ENCODE results near the gene ACOT8. TPM values are rescaled to one million over a fixed set of nuclear protein-coding genes. Genes with fewer than 3 reads are reported as not detected.

The ACOT8 gene
- total and polyA plus RNA-seq, 12 donors: 33.7 to 134 (median 62.5) TPM

- peak within 1 kb of the TSS in 1 of 5 donors; percentile 26 for H3K27ac ChIP-seq
- no peak within 1 kb of the TSS for H3K4me3 ChIP-seq
- no peaks in the 10 kb centered on the region for H3K27me3 ChIP-seq
- H3K9me3 ChIP-seq (replicated peaks in 1 of 3): no peaks in the 10 kb centered on the region
- TF ChIP-seq CTCF (IDR thresholded peaks at IDR 0.05): no peak
- TF ChIP-seq POLR2A (IDR thresholded peaks at IDR 0.05): no peak
- intact Hi-C loops (cut with DNase I): no loop called here
- DNase-seq: no peak
- peaks cover 27 to 52% of the 10 kb centered on the region in 2 donors for H3K4me1 ChIP-seq (replicated peaks in 1 of 2)
- WGBS, 4 donors: 96 to 98% (median 96%) methylated on average over 7 to 8 of the region's 8 CpGs
- peaks cover 0 to 30% of the 10 kb centered on the region in 2 donors for H3K36me3 ChIP-seq (replicated peaks in 1 of 2)
Measured at GRCh38 chr20:45887346-45887715, 30.1 kb upstream of the ACOT8 start, which contains the start of gene SPATA25. SPATA25 (minus strand) TSS chr20:45887622; CDS start chr20:45887590, 32 bp downstream.

- intact Hi-C loops (cut with DNase I): no loop called here
- peaks cover 0 to 30% of the 10 kb centered on the region in 2 donors for H3K36me3 ChIP-seq (replicated peaks in 1 of 2)
Measured at GRCh38 chr20:45886590-45887345, 29.6 kb upstream of the ACOT8 start.

GRCh38 chr20:45883100-45883469, 25.9 kb upstream of the ACOT8 start:
- intact Hi-C loops (cut with DNase I): no loop called here
- H3K36me3 ChIP-seq (replicated peaks in 1 of 2): peaks cover 0 to 33% of the 10 kb centered on the region in 2 donors

More at GRCh38 chr20:45886590-45887345, 29.6 kb upstream of the ACOT8 start:
- peak in 1 of 7 donors; percentile 28 for DNase-seq
- Histone ChIP-seq H3K9me3 (replicated peaks in 1 of 3) (no peaks in the 10 kb centered on the region), H3K4me1 (replicated peaks in 1 of 2) (peaks cover 26 to 52% of the 10 kb centered on the region in 2 donors), H3K4me3 (no peak overlapping the region), H3K27ac (no peak overlapping the region), H3K27me3 (no peaks in the 10 kb centered on the region)
- 91 to 95% (median 93%) methylated on average over 14 to 19 of the region's 19 CpGs for WGBS, 4 donors
- no peak for TF ChIP-seq CTCF (IDR thresholded peaks at IDR 0.05)
- no peak for TF ChIP-seq POLR2A (IDR thresholded peaks at IDR 0.05)

More at GRCh38 chr20:45883100-45883469, 25.9 kb upstream of the ACOT8 start:
- no peak overlapping the region for H3K4me3 ChIP-seq
- peaks cover 32 to 45% of the 10 kb centered on the region in 2 donors for H3K4me1 ChIP-seq (replicated peaks in 1 of 2)
- 56 to 75% (median 69%) methylated on average over 5 to 9 of the region's 9 CpGs for WGBS, 4 donors
- H3K27me3 ChIP-seq: no peaks in the 10 kb centered on the region
- H3K9me3 ChIP-seq (replicated peaks in 1 of 3): no peaks in the 10 kb centered on the region
- TF ChIP-seq CTCF (IDR thresholded peaks at IDR 0.05) (no peak), POLR2A (IDR thresholded peaks at IDR 0.05) (no peak)
- DNase-seq: peak in 1 of 7 donors; percentile 24
- H3K27ac ChIP-seq: peak overlapping the region in 1 of 5 donors; percentile 43
